CD14-positive monocyte (primary cell): ENCODE measurements around the gene CDH22. TPM values are rescaled to one million over a fixed set of nuclear protein-coding genes. Genes with fewer than 3 reads are reported as not detected.

Experiments used
- DNase-seq, 3 donors: peaks; one replicate each; pipeline ENCODE4 v3.0.0-alpha.2; 2011 to 2022
- H2AFZ ChIP-seq: 2 replicates; pipeline ENCODE4 v1.6.0; 2012; ENCODE audit warnings: mild to moderate bottlenecking, low read depth, low read length, inconsistent platforms; ENCODE audit not compliant: insufficient read depth, poor library complexity, severe bottlenecking
- H3K27ac ChIP-seq, 2 donors: 1 replicate in 1 of 2; 2 replicates in 1 of 2; pipeline ENCODE4 v1.5.1; 2012 to 2013; ENCODE audit warnings: low read length in 2 of 2, control low read depth in 1 of 2, inconsistent platforms in 1 of 2, low read depth in 1 of 2, mild to moderate bottlenecking in 1 of 2
- H3K27me3 ChIP-seq, 2 donors: one replicate each; pipeline versions ENCODE4 v1.6.0 to v1.6.1; 2011 to 2013; ENCODE audit warnings: low read length in 2 of 2; ENCODE audit not compliant: control insufficient read depth in 2 of 2, insufficient read depth in 2 of 2
- H3K36me3 ChIP-seq, 2 donors: replicated peaks in 1 of 2; 1 replicate in 1 of 2; 2 replicates in 1 of 2; pipeline versions ENCODE4 v1.5.1 to v1.6.1; 2012 to 2013; ENCODE audit warnings: low read length in 2 of 2, control low read depth in 1 of 2, inconsistent platforms in 1 of 2, mild to moderate bottlenecking in 1 of 2; ENCODE audit not compliant: insufficient read depth in 2 of 2, control insufficient read depth in 1 of 2
- H3K4me1 ChIP-seq, 2 donors: 1 replicate in 1 of 2; 2 replicates in 1 of 2; pipeline versions ENCODE4 v1.5.1 to v1.6.1; 2012 to 2013; ENCODE audit warnings: low read length in 2 of 2, control low read depth in 1 of 2, inconsistent platforms in 1 of 2, mild to moderate bottlenecking in 1 of 2, moderate library complexity in 1 of 2; ENCODE audit not compliant: insufficient read depth in 2 of 2, control insufficient read depth in 1 of 2
- H3K4me2 ChIP-seq: replicated peaks from 2 replicates; pipeline ENCODE3; 2012; ENCODE audit warnings: low read length, moderate library complexity, mild to moderate bottlenecking; ENCODE audit not compliant: poor library complexity, severe bottlenecking; ENCODE audit errors: extremely low read depth
- H3K4me3 ChIP-seq, 3 experiments: fragments of 200-600 bp in 1 of 3; sonication (generic) in 1 of 3; replicated peaks in 1 of 3; 1 replicate in 2 of 3; 2 replicates in 1 of 3; pipeline ENCODE4 v1.5.1; 2011 to 2013; ENCODE audit warnings: low read length in 3 of 3, mild to moderate bottlenecking in 3 of 3, control low read depth in 2 of 3, low read depth in 2 of 3, inconsistent platforms in 1 of 3, moderate library complexity in 1 of 3
- H3K79me2 ChIP-seq: 2 replicates; pipeline ENCODE4 v1.6.0; 2012; ENCODE audit warnings: mild to moderate bottlenecking, control low read depth, inconsistent platforms, low read length, moderate library complexity; ENCODE audit not compliant: insufficient read depth
- H3K9ac ChIP-seq: 2 replicates; pipeline ENCODE4 v1.6.0; 2017; ENCODE audit warnings: low read length, mild to moderate bottlenecking; ENCODE audit not compliant: insufficient read depth, poor library complexity, severe bottlenecking
- H3K9me3 ChIP-seq, 2 donors: replicated peaks in 1 of 2; 1 replicate in 1 of 2; 2 replicates in 1 of 2; pipeline versions ENCODE4 v1.5.1 to v1.6.1; 2012 to 2013; ENCODE audit warnings: low read length in 2 of 2, control low read depth in 1 of 2; ENCODE audit not compliant: control insufficient read depth in 1 of 2, insufficient read depth in 1 of 2
- H4K20me1 ChIP-seq: 2 replicates; pipeline ENCODE4 v1.6.0; 2012; ENCODE audit warnings: mild to moderate bottlenecking, low read length, control low read depth, moderate library complexity; ENCODE audit not compliant: insufficient read depth
- H3K27ac Mint-ChIP-seq, 7 donors: one replicate each; pipeline ENCODE4 v1.8.0; 2020; ENCODE audit warnings: mild to moderate bottlenecking in 7 of 7, mixed read lengths in 7 of 7, moderate library complexity in 6 of 7, inconsistent platforms in 2 of 7
- H3K27me3 Mint-ChIP-seq, 3 donors: one replicate each; pipeline ENCODE4 v1.8.0; 2021 to 2022; ENCODE audit warnings: low read depth in 3 of 3, mild to moderate bottlenecking in 3 of 3, mixed read lengths in 3 of 3, moderate library complexity in 3 of 3, inconsistent platforms in 1 of 3
- H3K36me3 Mint-ChIP-seq, 2 donors: one replicate each; pipeline ENCODE4 v1.8.0; 2020; ENCODE audit warnings: mixed read lengths in 2 of 2, inconsistent platforms in 1 of 2, mild to moderate bottlenecking in 1 of 2
- H3K4me1 Mint-ChIP-seq: one replicate; pipeline ENCODE4 v1.8.0; 2020; ENCODE audit warnings: mild to moderate bottlenecking, mixed read lengths
- H3K4me3 Mint-ChIP-seq, 2 donors: one replicate each; pipeline ENCODE4 v1.8.0; 2020; ENCODE audit warnings: mild to moderate bottlenecking in 2 of 2, mixed read lengths in 2 of 2, moderate library complexity in 1 of 2
- H3K9me3 Mint-ChIP-seq, 7 donors: one replicate each; pipeline ENCODE4 v1.8.0; 2020 to 2022; ENCODE audit warnings: mixed read lengths in 7 of 7, mild to moderate bottlenecking in 6 of 7, moderate library complexity in 6 of 7, inconsistent platforms in 2 of 7
- WGBS: methylation state at CpG from one replicate; pipeline ENCODE4 v1.1.5; 2013; ENCODE audit warnings: missing lambda C conversion rate; ENCODE audit not compliant: insufficient coverage; 5-methylcytosine and 5-hydroxymethylcytosine counted together
- intact Hi-C, 2 donors: fragments of 100-400 bp; cut with micrococcal nuclease; formaldehyde crosslinking; loops; one replicate each; pipeline versions ENCODE4 v1.15.0 to v1.15.1; 2023
- polyA plus RNA-seq, 3 donors: library from polyadenylated mRNA; depleted of rRNA in 1 of 3; unstranded in 2 of 3; stranded (reverse) in 1 of 3; fragments of 300-500 nt in 2 of 3; fragments of >200 nt in 1 of 3; fragmentation: Illumina TruSeq in 2 of 3; gene quantifications; 1 replicate in 2 of 3; 2 replicates in 1 of 3; pipeline ENCODE4 v1.2.3, GENCODE V29; 2012 to 2021
- TF ChIP-seq, protein P1 (sequence below): fragments of 200-600 bp; IDR thresholded peaks from one replicate; pipeline ENCODE4 v1.8.0; 2022; ENCODE audit warnings: antibody characterized with exemption, mild to moderate bottlenecking

The CDH22 gene
- polyA plus RNA-seq, 3 donors: not detected

DNA sequence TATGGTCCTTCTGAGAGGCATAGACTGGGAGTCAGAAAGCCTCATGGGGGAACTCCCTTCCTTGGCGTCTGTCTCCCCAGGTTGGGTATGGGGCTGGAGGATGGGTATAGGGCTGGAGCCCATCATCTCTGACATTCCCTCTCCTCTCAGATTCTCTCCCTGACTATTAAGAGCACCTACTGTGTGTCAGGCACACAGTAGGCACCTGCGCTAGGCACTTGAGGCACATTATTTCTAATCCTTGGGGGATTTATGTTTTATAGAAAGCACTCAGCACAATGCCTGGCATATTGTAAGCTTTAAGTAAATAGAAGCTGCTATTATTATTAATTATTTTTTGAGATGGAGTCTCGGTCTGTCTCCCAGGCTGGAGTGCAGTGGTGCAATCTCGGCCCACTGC is 113.9 kb downstream of the CDH22 start:
- Histone ChIP-seq H3K9me3 (no peaks in the 10 kb centered on the region), H3K27me3 (peaks cover 0 to 16% of the 10 kb centered on the region in 2 donors), H2AFZ (no peak overlapping the region), H3K4me3 (no peak overlapping the region), H3K79me2 (no peaks in the 10 kb centered on the region), H3K36me3 (no peaks in the 10 kb centered on the region), H3K27ac (no peak overlapping the region), H3K9ac (no peak overlapping the region), H4K20me1 (no peaks in the 10 kb centered on the region), H3K4me1 (peaks cover 31 to 38% of the 10 kb centered on the region in 2 donors), H3K4me2 (no peak overlapping the region)
- no CpG with 5 or more reads among the region's 4 CpGs for WGBS
- peaks cover 23 to 40% (median 28%) of the 10 kb centered on the region in 3 donors for H3K27me3 Mint-ChIP-seq
- no peak for DNase-seq
- intact Hi-C loops: no loop called here
- peaks cover 31% of the 10 kb centered on the region for H3K4me1 Mint-ChIP-seq
- no peak overlapping the region for H3K4me3 Mint-ChIP-seq
- H3K9me3 Mint-ChIP-seq: peaks cover 0 to 4% (median 0%) of the 10 kb centered on the region in 7 donors
- peak overlapping the region in 1 of 7 donors; percentile 27 for H3K27ac Mint-ChIP-seq
- H3K36me3 Mint-ChIP-seq: peaks cover 0 to 10% of the 10 kb centered on the region in 2 donors
- TF ChIP-seq, protein P1, sequence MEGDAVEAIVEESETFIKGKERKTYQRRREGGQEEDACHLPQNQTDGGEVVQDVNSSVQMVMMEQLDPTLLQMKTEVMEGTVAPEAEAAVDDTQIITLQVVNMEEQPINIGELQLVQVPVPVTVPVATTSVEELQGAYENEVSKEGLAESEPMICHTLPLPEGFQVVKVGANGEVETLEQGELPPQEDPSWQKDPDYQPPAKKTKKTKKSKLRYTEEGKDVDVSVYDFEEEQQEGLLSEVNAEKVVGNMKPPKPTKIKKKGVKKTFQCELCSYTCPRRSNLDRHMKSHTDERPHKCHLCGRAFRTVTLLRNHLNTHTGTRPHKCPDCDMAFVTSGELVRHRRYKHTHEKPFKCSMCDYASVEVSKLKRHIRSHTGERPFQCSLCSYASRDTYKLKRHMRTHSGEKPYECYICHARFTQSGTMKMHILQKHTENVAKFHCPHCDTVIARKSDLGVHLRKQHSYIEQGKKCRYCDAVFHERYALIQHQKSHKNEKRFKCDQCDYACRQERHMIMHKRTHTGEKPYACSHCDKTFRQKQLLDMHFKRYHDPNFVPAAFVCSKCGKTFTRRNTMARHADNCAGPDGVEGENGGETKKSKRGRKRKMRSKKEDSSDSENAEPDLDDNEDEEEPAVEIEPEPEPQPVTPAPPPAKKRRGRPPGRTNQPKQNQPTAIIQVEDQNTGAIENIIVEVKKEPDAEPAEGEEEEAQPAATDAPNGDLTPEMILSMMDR: no peak

DNA sequence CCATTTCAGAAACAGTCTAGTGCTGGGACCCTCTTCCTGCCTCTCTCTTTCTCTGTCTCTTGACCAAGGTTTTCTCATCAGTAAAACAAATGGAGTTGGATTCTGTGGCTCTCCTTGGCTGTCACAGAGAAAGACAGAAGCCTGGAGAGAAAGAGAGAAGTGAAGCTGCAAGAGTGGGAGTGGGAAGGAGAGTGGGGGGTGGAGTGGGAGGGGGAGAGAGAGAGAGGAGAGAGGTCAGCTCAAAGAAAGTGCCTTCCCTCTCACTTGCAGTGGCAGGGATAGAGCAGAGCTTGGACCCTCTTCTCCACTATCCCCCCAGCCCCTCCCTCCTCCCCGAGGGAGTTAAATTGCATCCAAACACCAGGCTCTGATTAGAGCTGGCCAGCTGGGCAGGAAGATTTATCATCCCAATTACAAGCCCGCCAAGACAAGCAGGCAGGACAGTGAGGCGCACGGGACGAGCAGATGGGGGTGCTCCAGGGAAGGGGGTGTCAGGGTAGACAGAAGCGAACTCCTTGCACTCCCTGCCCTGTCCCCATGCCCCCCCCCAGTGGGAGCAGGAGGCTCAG is 115.8 kb downstream of the CDH22 start:
- no peak overlapping the region for H3K27ac ChIP-seq
- 0% methylated on average over 1 of the region's 6 CpGs for WGBS
- no peak for DNase-seq
- H2AFZ ChIP-seq: no peak overlapping the region
- H3K4me3 ChIP-seq: no peak overlapping the region
- Mint-ChIP-seq H3K27me3 (peaks cover 12 to 30% (median 15%) of the 10 kb centered on the region in 3 donors), H3K27ac (no peak overlapping the region), H3K4me3 (no peak overlapping the region), H3K36me3 (no peaks in the 10 kb centered on the region), H3K4me1 (peaks cover 22% of the 10 kb centered on the region), H3K9me3 (no peaks in the 10 kb centered on the region)
- H3K36me3 ChIP-seq: no peaks in the 10 kb centered on the region
- peaks cover 0 to 9% of the 10 kb centered on the region in 2 donors for H3K27me3 ChIP-seq
- peak overlapping the region; percentile 10 for H3K9ac ChIP-seq
- H4K20me1 ChIP-seq: no peaks in the 10 kb centered on the region
- no peaks in the 10 kb centered on the region for H3K79me2 ChIP-seq
- intact Hi-C loops: no loop called here
- peaks cover 24 to 27% of the 10 kb centered on the region in 2 donors for H3K4me1 ChIP-seq
- TF ChIP-seq, protein P1: no peak
- no peak overlapping the region for H3K4me2 ChIP-seq
- H3K9me3 ChIP-seq: no peaks in the 10 kb centered on the region
